Measurements from ENCODE around the gene NR3C2. TPM values are rescaled to one million over a fixed set of nuclear protein-coding genes. Genes with fewer than 3 reads are reported as not detected.

The NR3C2 gene
- total and polyA plus RNA-seq, 12 donors = 2.2 to 28.6 (median 23.3) TPM

GRCh38 chr4:148469938-148470337 lies 27.7 kb upstream of the NR3C2 start:
- no peaks in the 10 kb centered on the region for H3K36me3 ChIP-seq
- peak in 3 of 9 donors; percentile 11 to 16 (median 15) for TF ChIP-seq CTCF (IDR thresholded peaks at IDR 0.05)
- no peak overlapping the region for H3K4me3 ChIP-seq
- no peaks in the 10 kb centered on the region for H3K4me1 ChIP-seq
- DNase-seq (no peak), ATAC-seq (no peak)
- WGBS, 2 donors = 64 to 74% methylated on average over 2 of the region's 2 CpGs
- H3K9me3 ChIP-seq = peaks cover 0 to 11% (median 0%) of the 10 kb centered on the region in 11 donors
- H3K27me3 ChIP-seq = no peaks in the 10 kb centered on the region
- no peak overlapping the region for H3K27ac ChIP-seq
- intact Hi-C loops (cut with DNase I) = no loop called here

GRCh38 chr4:148454835-148455234 lies 12.6 kb upstream of the NR3C2 start:
- no peak for TF ChIP-seq CTCF (IDR thresholded peaks at IDR 0.05)
- no peaks in the 10 kb centered on the region for H3K9me3 ChIP-seq
- H3K4me3 ChIP-seq = no peak overlapping the region
- H3K27ac ChIP-seq = no peak overlapping the region
- intact Hi-C loops (cut with DNase I) = loop anchor here in 1 of 10 donors (10.0 kb wide), 1 partner anchor 70 kb away; no protein-coding TSS in a partner anchor
- DNase-seq = no peak
- no peaks in the 10 kb centered on the region for H3K27me3 ChIP-seq
- no peaks in the 10 kb centered on the region for H3K36me3 ChIP-seq
- no peak for ATAC-seq
- no peaks in the 10 kb centered on the region for H3K4me1 ChIP-seq

GRCh38 chr4:148453833-148454232 lies 11.6 kb upstream of the NR3C2 start:
- H3K9me3 ChIP-seq = no peaks in the 10 kb centered on the region
- no peak for DNase-seq
- no peak for ATAC-seq
- H3K27me3 ChIP-seq = peaks cover 0 to 3% (median 0%) of the 10 kb centered on the region in 7 donors
- WGBS, 2 donors = 78 to 82% methylated on average over 4 of the region's 4 CpGs
- no peak overlapping the region for H3K27ac ChIP-seq
- H3K4me3 ChIP-seq = no peak overlapping the region
- H3K4me1 ChIP-seq = peaks cover 0 to 6% (median 0%) of the 10 kb centered on the region in 9 donors
- TF ChIP-seq CTCF (IDR thresholded peaks at IDR 0.05) = no peak
- H3K36me3 ChIP-seq = no peaks in the 10 kb centered on the region
- intact Hi-C loops (cut with DNase I) = loop anchor here in 1 of 10 donors (10.0 kb wide), 1 partner anchor 71 kb away; no protein-coding TSS in a partner anchor

GRCh38 chr4:148452970-148453369 lies 10.8 kb upstream of the NR3C2 start:
- no peak for TF ChIP-seq CTCF (IDR thresholded peaks at IDR 0.05)
- DNase-seq = no peak
- WGBS, 2 donors = 82 to 88% methylated on average over 1 of the region's 1 CpG
- H3K27me3 ChIP-seq = peaks cover 0 to 3% (median 0%) of the 10 kb centered on the region in 7 donors
- H3K4me1 ChIP-seq = peaks cover 0 to 14% (median 6%) of the 10 kb centered on the region in 9 donors
- H3K36me3 ChIP-seq = no peaks in the 10 kb centered on the region
- H3K4me3 ChIP-seq = no peak overlapping the region
- no peak overlapping the region for H3K27ac ChIP-seq
- no peak for ATAC-seq
- intact Hi-C loops (cut with DNase I) = loop anchor here in 1 of 10 donors (10.0 kb wide), 1 partner anchor 72 kb away; no protein-coding TSS in a partner anchor
- H3K9me3 ChIP-seq = no peaks in the 10 kb centered on the region

Data from heart right ventricle (tissue), 16 donors.